Loucy (cell line): ENCODE data around the gene KCNK5.

Source experiments
- EZH2phosphoT487 ChIP-seq: fragments of 200-600 bp; IDR thresholded peaks from 2 replicates; pipeline ENCODE4 v1.6.1; 2018; ENCODE audit warnings: antibody characterized with exemption, mild to moderate bottlenecking, moderate library complexity, borderline replicate concordance
- TF ChIP-seq, protein P1 (sequence below): fragments of 200-600 bp; sonication (generic); conservative IDR thresholded peaks from 2 replicates; pipeline ENCODE4 v1.5.1; 2014; ENCODE audit warnings: mild to moderate bottlenecking, antibody characterized with exemption, low read length

DNA sequence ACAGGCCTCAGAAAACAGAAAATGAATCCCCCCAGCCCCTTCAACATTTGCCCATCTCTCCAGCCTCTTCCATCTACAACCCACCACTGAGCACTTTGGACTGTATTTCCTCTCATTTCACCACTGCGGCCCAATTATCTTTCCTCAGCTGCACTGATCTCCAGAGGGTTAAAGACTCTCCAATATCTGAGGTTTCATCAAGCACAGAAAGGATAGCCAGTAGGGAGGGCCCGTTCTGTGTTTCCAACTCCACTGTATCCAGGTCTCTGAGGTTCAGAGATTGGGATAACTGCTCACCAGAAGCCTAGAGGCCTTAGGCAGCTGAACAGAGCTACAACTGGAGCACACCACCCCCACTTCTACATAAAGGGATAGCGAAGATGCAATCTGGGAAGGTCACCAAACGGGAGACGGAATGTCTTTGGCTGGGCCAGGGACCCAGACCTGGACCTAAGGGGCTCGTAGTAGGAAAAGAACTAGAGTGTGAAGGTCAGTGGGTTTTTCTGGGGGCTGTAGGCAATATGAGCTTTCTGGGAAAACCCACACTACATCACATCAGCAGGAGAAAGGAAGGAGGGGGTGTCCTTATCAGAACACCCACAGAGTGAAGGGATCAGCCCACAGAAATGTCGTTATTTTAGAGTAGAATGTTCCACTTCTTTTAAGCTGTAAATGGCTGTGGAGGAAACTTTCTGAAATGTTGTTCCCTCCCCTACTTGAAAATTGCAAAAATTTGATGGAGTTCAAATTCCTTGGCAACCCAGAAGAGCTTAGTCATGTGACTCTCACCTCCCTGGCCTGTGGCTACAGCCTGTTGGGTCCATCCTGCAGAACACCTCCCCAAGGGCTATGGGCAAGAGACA lies 7.3 kb downstream of the KCNK5 start:
- TF ChIP-seq, protein P1, sequence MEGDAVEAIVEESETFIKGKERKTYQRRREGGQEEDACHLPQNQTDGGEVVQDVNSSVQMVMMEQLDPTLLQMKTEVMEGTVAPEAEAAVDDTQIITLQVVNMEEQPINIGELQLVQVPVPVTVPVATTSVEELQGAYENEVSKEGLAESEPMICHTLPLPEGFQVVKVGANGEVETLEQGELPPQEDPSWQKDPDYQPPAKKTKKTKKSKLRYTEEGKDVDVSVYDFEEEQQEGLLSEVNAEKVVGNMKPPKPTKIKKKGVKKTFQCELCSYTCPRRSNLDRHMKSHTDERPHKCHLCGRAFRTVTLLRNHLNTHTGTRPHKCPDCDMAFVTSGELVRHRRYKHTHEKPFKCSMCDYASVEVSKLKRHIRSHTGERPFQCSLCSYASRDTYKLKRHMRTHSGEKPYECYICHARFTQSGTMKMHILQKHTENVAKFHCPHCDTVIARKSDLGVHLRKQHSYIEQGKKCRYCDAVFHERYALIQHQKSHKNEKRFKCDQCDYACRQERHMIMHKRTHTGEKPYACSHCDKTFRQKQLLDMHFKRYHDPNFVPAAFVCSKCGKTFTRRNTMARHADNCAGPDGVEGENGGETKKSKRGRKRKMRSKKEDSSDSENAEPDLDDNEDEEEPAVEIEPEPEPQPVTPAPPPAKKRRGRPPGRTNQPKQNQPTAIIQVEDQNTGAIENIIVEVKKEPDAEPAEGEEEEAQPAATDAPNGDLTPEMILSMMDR = no peak
- no peak for TF ChIP-seq EZH2phosphoT487
